Fibroblast of villous mesenchyme (primary cell): ENCODE results near the gene TMIGD2. TPM values are rescaled to one million over a fixed set of nuclear protein-coding genes. Genes with fewer than 3 reads are reported as not detected.
"Not testable (repeated sequence)": the region's sequence is repeated elsewhere in the genome, so short reads cannot be mapped to it uniquely, and the experiment has no call there.

Source experiments
- DNase-seq: peaks from one replicate; pipeline ENCODE4 v3.0.0-alpha.2; 2010; ENCODE audit warnings: low read depth
- H3K4me3 ChIP-seq: 2 replicates; pipeline ENCODE4 v1.5.1; 2011; ENCODE audit warnings: low read depth, mild to moderate bottlenecking, low read length
- CTCF ChIP-seq: IDR thresholded peaks from 2 replicates; pipeline ENCODE4 v1.5.1; 2012; ENCODE audit warnings: low read depth, mild to moderate bottlenecking, low read length; ENCODE audit not compliant: insufficient read depth
- total RNA-seq: library from RNA; depleted of rRNA; stranded (reverse); fragments of >200 nt; gene quantifications from 2 replicates; pipeline ENCODE4 v1.2.3, GENCODE V29; 2012

TMIGD2 gene
- total RNA-seq, 1 donor, result not detected

GRCh38 chr19:4277191-4277696 is 24.9 kb downstream of the TMIGD2 start:
- no peak for TF ChIP-seq CTCF
- DNase-seq, result no peak

GRCh38 chr19:4274321-4274686 is 27.9 kb downstream of the TMIGD2 start:
- DNase-seq, H3K4me3 ChIP-seq: not testable (repeated sequence)

More at GRCh38 chr19:4277191-4277696, 24.9 kb downstream of the TMIGD2 start:
- no peak overlapping the region for H3K4me3 ChIP-seq

DNA sequence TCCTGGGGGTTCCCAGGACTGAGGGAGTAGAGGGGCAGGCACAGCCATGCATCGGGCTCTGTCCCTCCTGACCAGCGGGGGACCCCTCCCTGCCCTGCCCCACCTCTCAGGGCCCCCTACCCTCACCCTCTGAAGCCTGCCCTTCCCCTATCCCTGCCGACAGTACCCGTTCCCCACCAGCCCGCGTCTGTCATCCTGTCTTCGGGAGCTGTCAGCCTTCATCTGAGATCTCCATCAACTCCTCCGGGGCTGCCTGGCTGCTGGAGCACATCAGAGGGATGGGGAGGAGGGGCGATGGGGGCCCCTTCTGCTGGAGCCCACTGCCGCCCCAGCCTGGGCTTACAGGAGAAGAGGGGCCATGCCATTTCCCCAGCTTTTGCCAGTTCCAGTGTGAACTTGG is 29.3 kb downstream of the TMIGD2 start:
- TF ChIP-seq CTCF, result no peak
- DNase-seq, result no peak
- no peak overlapping the region for H3K4me3 ChIP-seq

DNA sequence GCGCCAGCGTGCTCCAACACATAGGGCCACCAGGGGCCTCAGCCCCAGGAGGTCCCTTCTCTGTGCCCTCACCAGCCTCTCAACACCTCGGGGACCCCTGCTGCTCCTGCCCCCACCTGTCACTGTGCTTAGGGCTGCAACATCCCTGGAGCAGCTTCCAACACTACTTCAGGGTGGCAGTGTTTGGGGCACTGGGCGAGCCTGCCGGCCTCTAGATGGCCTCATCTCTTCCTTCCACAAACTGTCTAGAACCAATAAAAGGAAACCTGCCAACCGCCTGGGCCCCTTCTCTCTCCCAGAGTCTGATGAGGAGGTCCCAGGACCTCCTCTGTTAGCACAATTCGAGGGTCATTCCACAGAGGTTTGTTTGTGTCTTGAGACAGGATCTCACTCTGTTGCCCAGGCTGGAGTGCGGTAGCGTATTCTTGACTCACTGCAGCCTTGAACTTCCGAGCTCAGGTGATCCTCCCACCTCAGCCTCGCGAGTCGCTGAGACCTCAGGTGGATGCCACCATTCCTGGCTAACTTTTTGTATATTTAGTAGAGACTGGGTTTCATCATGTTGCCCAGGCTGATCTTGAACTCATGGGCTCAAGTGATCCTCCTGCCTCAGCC is 33.3 kb downstream of the TMIGD2 start:
- H3K4me3 ChIP-seq, result no peak overlapping the region
- no peak for DNase-seq
- TF ChIP-seq CTCF, result no peak

- DNase-seq, result no peak
- no peak for TF ChIP-seq CTCF
- H3K4me3 ChIP-seq, result no peak overlapping the region
These were observed 34.0 kb downstream of the TMIGD2 start for GRCh38 chr19:4267901-4268815.

DNA sequence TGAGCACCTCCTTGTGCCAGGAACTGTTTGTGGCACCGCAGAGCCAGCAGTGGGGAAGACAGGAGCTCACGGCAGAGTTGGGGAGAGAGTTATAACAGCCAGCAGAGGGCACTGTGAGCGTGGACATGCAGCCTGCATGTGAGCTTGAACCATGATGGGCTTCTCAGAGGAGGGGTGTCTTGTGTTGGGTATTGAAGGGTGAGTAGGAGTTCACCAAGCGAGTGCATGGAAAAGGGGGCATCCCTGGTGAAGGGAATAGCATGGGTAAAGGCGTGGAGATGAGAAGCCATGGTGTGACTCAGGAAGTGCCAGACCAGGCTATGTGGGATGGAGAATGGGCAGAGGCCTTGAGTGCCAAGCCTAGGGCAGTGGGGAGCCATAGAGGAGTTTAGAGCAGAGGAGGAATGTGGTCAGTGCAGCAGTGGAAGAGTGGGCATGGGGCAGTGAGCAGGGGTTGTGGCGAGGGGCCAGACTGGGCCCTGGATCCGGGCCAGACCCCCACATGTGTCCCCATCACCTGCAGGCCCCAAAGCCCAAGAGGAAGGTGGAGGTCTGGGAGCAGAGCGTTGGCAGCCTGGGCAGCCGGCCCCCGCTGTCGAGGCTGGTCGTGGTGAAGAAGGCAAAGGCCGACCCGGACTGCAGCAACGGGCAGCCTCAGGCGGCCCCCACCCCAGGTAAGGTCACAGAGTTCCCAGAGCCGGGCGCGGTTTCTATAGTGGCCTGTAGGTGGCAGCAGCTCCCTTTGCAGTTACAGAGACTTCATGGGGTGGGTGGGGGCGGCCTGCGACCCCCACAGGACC is 34.9 kb downstream of the TMIGD2 start:
- no peak overlapping the region for H3K4me3 ChIP-seq
- peak; percentile 37 for DNase-seq
- peak; percentile 81 for TF ChIP-seq CTCF
